ENCODE data around the gene BCAS4.
"Not testable (repeated sequence)": the region's sequence is repeated elsewhere in the genome, so short reads cannot be mapped to it uniquely, and the experiment has no call there.

The BCAS4 gene

DNA sequence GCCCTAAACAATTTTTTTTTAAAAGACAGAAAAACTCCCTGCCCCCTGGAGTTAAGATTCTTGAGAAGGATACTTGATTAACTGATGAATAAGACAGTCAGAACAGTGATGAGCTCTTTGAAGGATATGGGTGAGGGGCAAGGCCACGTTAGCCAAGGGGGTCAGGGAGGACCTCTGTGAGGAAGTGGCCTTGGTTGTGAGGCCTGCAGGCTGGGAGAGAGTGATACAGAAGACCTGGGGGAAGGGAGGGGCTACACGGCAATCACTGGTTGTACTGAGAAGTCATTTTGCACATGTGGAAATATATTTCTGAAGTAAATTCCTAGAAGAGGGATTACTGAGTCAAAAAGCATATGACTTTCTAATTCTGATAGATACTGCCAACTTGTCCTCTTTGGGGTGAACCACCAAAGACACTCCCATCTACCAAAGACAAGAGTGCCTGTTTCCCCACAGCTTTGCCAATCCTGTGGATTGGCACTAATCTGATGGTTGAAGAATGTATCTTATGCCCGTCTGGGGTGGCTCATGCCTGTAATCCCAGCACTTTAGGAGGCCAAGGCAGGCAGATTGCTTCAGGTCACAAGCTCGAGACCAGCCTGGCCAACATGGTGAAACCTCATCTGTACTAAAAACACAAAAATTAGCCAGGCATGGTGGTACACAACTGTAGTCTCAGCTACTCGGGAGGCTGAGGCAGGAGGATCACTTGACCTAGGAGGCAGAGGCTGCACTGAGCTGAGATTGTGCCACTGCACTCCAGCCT, 22.3 kb upstream of the BCAS4 start:
- DNase-seq: no peak

DNA sequence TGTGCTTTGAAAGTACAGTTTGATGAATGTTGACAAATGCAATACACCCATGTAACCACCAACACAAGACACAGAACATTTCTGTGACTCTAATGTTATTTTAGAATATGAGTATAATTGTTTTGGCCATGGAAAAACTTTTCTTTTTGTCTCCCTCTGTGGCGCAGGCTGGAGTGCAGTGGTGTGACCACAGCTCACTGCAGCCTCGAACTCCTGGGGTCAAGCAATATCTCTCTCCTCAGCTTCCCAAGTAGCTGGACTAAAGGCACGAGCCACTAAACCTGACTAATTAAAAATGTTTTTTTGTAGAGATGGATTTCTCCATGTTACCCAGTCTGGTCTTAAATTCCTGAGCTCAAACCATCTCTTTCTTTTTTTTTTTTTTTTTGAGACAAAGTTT, 20.3 kb upstream of the BCAS4 start:
- DNase-seq: no peak

DNA sequence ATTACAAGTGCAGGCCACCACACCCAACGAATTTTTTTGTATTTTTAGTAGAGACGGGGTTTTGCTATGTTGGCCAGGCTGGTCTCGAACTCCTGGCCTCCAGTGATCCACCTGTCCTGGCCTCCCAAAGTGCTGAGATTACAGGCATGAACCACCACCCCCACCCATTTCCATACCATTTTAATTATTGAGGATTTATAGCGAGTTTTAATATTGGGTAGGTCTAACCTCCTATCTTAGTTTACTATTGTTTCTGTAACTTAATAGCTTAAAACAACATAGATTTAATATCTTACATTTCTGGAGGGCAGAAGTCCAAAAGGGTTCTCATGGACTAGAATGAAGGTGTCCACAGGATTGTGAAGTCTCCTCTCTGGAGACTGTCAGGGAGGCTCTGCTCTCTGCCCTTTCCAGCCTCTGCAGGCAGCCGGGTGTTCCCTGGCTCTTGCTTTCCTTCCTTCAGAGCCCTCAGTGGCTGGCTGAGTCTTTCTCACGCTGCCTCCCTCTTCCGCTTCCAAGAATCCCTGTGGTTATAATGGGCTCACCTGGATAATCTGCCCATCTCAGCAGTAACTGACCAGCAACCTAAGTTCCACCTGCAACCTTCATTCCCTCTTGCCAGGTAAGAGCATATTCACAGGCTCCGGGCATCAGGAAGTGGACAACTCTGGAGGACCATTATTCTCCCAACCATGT, 18.6 kb upstream of the BCAS4 start:
- no peak for DNase-seq

DNA sequence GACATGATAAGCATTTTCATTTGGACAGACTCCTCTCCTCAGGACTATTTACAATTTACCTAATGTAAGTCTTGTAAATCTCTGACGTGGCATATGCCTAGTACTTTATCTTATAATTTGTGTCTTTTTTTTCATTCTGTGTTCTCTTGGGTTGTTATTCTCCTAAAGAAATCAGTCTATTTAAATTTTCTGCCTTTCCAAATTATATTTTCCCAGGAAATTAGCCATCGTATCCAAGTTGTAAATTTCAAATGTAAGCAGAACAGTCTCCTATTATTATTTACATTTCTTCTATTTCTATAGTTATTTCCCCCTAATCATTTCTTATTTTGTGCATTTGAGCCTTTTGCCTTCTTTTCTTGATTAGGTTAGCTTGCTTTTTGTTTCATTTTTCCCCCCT, 17.5 kb upstream of the BCAS4 start:
- no peak for DNase-seq

DNA sequence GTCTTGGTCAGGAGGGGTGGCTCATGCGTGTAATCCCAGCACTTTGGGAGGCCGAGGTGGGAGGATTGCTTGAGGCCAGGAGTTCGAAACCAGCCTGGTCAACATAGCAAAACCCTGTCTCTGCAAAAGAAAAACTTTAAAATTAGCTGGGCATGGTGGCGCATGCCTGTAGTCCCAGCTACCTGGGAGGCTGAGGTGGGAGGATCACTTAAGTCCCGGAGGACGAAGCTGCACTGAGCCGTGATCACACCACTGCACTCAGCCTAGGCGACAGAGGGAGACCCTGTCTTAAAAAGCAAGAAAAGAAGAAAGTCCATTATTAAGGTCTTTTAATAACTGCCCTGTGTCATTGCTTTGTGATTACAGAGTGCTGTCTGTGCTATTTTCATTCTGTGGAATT, 15.9 kb upstream of the BCAS4 start:
- not testable (repeated sequence) for DNase-seq

DNA sequence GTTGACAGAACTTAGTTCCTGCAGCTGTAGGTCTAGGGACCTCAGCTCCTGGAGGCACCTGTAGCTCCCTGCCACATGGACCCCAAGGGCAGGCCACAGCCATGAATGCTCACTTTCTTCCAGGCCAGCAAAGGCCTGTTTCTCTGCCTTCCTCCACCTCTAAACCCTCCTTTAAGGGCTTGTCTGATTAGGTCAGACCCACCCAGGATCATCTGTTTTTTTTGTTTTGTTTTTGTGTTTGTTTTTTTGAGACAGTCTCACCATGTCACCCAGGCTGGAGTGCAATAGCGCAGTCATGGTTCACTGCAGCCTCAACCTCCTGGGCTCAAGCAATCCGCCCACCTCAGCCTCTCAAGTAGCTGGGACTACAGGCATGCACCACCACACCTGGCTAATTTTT, 11.5 kb upstream of the BCAS4 start:
- no peak for DNase-seq

DNA sequence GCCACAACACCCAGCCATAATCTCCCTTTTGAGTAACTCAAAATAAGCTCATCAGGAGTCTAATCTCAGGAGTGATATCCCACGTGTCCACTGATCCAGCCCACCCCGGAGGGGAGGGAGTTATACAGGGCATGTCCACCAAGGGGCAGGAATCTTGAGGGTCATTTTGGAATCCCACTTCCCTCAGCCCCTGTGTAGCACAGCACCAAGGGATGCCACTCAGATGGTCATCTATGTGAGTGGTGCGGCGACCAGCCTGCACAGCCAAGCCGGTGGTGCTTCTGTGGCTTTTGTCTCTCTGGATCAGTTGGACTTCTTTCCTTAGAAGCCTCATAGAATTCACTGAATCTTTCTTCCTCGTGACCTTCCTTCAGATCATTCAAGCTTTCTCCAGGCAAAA, 11.0 kb upstream of the BCAS4 start:
- no peak for DNase-seq

DNA sequence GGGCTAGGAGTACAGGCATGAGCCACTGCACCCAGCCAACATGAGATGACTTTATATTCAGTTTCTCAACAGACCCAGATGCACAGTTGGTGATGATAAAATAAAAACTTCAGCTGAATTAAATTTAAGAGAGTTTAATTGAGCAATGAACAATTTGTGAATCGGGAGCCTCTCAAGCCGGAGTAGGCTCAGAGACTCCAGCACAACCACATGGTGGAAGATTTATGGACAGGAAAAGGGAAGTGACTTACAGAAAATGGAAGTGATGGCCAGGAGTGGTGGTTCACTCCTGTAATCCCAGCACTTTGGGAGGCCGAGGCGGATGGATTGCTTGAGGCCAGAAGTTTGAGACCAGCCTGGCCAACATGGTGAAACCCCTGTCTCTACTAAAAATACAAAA, 10.4 kb upstream of the BCAS4 start:
- DNase-seq: no peak

DNA sequence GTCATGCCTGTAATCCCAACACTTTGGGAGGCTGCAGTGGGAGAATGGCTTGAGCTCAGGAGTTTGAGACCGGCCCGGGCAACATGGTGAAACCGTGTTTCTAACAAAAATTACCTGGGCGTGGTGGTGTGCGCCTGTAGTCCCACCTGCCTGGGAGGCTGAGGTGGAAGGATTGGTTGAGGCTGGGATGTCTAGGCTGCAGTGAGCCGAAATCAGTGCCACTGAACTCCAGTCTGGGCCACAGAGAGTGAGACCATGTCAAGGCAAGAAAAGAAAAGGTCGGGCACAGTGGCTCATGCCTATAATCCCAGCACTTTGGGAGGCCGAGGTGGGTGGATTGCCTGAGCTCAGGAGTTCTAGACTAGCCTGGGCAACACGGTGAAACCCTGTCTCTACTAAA, 8.2 kb upstream of the BCAS4 start:
- no peak for DNase-seq

DNA sequence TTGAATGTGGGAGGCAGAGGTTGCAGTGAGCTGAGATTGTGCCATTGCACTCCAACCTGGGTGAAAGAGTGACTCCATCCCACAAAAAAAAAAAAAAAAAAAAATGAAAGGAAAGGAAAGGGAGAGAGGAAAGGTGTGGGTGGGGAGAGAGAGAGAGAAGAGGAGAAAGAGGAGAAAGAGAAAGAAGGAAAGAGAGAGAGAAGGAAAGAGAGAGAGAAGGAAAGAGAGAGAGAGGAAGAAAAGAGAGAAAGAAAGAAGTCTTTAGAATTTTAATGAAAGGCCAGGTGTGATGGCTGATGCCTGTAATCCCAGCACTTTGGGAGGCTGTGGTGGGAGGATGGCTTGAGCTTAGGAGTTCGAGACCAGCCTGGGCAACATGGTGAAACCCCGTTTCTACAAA, 7.7 kb upstream of the BCAS4 start:
- DNase-seq: no peak

DNA sequence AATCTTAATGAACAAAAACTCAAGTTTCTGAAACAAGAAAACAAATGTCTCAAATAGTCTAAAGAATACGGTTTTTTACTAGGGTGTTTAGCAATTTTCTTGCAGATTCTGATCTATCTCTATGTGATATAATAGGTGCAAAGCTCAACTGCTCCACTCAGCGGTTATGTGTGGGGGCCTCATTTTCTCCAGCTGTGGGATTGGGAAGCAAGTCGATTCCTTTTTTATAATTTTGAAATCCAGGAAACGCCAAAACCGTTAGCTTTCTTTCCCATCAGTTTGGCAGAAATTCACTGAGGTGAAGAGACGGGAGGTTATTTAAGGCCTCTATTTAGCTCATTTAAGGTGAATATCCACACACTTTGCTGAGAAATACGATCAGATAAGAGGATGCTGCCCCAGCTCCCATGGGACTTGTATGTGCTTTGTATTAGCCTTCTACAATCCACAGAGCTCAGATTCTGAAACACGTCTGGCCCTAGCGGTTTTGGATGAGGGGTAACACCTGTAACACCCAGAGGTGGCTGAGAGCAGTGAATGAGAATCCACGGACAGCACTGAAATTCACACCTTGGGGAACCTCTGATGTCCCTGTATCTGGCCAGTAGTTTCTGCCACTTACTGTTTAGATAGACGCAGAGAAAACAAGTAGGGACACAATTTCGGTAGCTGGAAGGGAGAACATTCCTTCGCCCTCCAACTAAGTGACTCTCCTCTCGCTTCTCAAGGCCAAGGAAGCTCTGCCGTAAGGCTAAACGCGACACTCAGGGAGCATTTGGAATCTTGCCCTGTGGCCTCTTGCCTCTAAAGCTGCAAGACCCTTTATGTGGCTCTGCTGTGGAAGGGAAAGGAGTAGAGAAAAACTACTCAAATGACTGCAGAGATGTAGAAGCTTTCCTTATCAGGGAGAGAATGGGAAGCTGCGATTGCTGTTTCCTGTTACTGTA, 6.5 kb upstream of the BCAS4 start:
- peak; percentile 64 for DNase-seq

DNA sequence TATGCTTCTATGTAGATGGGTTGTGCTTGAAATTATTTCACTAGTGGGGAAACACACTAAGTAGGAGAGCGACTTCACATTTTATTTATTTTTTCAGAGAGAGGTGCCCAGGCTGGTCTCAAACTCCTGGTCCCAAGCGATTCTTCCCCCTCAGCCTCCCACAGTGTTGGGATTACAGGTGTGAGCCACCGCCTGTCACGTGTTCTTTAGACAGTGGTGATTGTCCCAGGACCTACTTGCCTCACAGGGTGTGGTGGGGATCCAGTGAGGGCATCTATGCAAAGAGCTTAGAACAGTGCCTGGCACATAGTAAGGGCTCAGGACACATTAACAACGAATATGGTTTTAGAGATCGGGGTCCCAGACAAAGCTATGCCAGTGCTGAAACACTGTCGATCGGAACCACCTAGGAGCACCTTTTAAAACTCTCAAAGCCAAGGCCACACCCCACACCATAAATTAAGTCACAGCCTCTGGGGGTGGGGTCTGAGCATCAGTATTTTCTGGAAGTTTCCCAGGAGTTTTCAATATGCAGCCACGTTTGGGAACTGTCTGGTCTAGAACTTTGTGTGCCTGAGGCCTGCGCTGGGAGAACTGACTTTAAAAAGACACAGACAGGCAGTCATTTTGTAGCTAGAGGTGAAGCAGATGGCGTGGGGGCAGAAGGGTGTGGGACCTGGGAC, 4.8 kb upstream of the BCAS4 start:
- no peak for DNase-seq

DNA sequence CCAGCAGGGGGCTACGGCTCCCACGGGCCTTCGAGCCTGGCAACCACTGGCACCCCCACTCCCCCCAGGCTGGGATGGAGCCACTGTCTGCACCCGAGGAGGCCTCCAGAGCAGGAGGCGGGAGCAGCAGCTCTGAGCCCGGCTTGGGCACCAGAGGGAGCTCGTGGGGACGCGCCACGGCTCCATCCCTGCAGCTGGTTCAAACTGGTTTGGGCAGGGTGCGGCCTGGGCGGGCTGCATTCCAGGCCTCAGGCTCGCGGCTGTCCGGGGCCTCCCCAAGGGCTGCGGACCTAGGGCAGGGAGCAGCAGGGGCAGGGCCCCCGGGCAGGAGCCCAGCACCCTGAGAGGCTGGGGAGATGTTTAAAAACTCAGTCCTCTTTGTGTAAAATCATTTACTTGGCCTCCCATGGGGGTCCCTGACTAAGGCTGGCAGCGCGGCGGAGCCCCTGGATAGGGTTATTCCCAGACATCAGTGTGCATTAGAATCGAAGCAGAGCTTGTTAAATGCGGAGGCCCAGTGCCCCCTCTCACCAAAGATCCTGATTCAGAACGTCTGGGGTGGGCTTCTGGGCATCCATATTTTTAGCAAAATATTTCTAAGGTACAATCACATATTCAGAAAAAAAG, 4.1 kb upstream of the BCAS4 start:
- peak; percentile 93 for DNase-seq

DNA sequence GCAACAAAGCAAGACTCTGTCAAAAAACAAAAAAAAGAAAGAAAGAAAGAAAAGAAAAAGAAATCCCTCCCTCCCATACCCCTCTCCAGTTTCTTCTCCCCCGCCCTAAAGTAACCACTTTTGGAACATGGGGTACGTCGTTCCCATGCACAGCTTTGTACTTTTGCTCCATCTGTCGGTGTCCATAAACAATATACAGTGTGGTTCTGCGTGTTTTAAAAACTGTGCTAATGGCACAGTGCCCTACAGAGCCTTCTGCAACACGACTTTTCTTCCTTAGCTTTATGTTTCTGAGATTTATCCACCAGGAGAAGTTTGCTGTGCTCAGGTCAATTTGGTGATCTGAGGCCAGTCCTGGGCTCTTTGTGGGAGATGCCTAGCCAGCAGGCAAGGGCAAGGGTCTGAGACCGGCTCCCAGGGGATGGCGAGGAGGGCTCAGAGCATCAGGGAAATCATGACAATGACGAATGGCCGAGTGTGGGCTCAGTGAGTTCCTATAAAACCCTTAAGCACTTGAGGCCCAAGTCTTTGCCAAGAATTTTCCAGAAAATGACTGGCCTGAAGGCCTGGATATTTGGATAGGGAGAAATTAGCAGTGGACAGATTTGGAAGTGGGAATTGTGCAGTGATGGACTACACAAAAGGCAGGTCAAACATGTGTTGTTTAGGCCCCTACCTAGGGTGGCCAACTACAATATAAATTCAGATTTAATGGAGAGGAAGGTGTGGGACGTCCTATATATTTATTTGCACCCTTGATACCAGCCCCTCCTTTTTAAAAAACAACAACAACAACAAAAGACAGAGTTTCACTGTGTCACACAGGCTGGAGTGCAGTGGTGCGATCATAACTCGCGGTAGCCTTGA, 1.9 kb upstream of the BCAS4 start:
- no peak for DNase-seq

DNA sequence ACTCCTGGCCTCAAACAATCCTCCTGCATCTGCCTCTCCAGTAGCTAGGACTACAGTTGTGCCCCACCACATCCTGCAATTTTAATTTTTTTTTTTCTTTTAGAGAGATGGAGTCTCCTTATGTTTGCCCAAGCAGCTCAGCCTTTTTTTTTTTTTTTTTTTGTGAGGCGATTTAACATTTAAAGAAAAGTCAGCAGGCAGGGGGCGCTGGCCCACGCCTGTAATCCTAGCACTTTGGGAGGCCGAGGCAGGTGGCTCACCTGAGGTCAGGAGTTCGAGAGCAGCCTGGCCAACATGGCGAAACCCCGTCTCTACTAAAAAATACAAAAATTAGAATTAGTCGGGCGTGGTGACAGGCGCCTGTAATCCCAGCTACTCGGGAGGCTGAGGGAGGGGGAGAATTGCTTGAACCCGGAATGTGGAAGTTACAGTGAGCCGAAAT, 1.3 kb upstream of the BCAS4 start:
- DNase-seq: not testable (repeated sequence)

DNA sequence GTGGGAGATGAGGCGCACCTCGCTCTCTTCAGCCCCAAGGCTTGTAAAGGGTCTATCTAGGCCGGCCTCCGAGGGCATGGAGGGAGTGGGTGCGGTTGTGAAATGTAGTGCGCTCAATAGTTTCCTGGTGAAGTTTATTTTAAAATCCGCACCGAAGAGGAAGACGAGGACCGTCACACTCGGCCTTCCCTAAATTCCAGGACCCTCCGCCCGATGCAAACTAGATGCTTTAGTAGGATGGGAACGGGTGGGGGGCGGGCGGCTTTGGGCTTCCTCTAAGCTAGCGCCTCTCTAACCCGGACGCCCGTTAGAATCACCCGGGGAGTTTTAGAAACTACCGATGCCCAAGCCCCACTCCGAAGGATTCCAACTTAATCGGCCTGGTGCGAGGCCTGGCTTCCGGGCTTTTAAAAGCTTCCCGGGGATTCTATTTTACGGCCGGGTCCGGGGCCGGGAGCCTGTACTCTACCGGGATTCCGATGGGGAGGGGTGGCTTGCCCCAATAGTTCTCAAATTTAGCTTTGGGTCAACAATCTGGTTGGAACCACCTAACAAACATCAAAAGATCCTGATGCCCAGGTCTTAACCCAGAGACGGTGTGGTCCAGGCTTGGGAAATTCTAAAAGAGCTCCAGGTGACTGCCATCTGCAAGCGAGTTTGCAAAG, 548 bp upstream of the BCAS4 start:
- no peak for DNase-seq

DNA sequence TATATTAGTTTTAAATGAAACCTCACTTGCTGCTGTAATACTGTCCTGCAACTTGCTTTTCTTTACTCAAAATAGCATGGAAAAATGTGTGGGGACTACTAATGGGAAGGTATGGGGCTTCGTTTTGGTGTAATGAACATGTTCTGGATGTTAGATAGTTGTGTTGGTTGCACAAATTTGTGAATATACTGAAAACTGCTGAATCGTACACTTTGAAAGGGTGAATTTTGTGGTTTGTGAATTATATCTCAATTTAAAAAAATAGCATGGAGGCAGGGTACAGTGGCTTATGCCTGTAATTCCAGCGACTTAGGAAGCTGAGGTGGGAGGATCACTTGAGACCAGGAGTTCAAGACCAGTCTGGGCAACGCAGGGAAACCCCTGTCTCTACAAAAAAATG, 2.3 kb downstream of the BCAS4 start:
- DNase-seq: no peak

DNA sequence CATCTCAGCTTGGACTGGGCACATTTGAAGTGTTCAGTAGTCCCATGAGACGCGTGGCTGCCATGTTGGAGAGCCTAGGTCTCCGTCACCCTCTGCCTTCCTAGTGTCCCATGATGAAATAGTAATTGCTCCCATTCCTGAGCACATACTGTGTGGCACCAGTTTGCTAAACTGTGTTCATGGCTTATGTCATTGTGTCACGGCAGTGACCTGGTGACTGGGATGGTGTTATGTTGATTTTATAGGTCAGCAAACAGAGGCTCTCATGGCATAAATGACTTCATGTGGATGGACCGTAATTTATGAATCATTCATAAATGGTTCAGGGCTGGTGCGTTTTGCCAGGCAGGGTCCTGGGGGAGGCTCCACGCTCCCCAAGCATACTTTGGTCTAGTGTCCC, 3.8 kb downstream of the BCAS4 start:
- no peak for DNase-seq

DNA sequence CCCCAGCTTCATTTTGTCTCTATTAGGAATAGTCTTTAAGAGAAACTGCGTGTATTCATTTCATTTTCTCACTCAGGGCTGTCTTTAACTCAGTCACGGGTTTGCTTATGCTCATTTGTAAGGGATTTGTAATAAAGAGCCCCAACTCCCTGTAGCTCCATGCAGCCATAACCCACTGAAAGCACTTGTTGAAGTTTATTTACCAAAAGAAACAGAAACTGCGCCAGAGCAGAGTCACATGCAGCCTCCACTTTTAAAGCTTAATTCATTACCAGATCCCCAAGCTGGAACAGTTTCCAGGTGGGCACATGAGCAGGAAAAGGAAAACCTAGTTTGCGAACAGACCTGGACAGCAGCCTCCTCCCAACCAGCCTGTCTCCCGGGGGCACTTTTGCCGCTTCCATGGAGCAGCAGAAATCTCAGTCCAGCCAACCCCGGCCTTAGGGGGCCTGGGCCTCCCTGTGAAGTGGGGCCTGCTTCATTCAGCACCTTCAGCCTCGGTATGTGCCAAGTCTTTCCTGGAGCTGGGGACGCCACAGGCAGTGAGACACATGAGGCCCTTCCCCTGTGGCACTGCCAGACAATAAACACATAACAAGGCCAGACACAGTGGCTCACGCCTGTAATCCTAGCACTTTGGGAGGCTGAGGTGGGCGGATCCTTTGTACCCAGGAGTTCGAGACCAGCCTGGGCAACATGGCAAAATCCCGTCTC, 4.5 kb downstream of the BCAS4 start:
- no peak for DNase-seq

DNA sequence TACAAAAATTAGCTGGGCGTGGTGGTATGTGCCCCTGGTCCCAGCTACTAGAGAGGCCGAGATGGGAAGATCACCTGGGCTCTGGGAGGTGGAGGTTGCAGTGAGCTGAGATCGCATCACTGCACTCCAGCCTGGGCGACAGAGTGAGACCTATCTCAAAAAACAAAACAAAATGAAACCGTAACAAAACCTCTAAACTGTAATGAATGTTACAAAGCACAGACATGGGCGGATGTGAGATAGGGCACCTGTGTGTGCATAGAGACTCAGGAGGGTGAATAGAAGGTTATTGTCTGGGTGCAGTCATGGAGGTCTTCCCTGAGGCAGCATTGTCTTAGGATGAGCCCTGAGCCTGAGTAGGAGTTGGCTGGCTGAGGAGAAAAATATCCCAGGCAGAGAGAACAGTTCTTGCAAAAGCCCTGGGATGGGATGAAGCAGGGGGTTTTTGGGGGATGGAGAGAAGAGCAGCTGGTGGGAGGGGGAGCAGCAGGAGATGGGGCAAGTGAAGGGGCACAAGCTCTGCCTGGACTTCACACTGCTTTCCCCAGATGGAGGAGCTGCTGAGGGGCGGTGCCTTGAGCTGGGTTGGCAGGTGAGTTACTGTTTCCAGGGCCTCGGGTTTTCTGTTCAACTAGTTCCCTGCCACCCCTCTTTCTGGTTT, 5.2 kb downstream of the BCAS4 start:
- DNase-seq: no peak

All from NCI-H226 (cell line).